ENCODE measurements around the gene CSRNP3.

DNA sequence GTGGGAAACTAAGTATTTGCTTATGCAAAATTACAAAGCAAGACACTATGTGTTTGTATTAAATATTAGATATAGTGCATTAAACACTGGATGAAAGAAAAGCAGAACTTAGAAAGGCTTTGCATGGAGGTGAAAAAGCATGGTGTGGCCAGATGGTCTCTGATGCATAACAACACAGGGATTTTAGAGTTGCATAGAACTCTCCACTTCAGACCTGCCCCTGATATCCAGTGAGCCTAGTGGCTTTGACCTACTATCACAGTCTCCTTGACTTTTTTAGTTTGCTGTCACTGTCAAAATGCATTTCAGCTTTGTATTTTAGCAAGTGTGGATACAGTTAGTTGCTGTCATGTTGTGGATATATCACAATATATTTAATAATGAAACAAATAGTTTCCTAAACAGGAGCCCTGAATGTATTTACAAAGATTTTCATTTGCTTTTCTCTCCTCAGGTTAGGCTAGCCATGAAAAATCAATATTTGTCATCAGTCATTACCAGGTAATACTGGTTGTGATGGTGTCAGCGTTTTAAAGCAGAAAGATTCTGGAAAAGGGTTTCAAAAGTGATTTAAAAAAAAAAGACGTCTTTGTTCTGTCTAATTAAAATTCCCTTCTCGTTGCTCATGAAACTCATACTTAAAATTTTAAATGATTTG lies 5.2 kb downstream of the CSRNP3 start:
- TF ChIP-seq CTCF (IDR thresholded peaks at IDR 0.05 in 2 of 3, conservative IDR thresholded peaks at IDR 0.05 in 1 of 3; ENCODE audit: borderline replicate concordance in 1 of 3, insufficient read depth in 1 of 3, low read depth in 2 of 3, low read length in 2 of 3) (no peak), POLR2AphosphoS5 (IDR thresholded peaks at IDR 0.05; ENCODE audit: low read depth, low read length) (no peak), POLR2A (IDR thresholded peaks at IDR 0.05; ENCODE audit: borderline replicate concordance, extremely low read depth, insufficient read depth, insufficient read length) (no peak), YY1 (IDR thresholded peaks at IDR 0.05; ENCODE audit: extremely low read depth, insufficient replicate concordance, low read depth, low read length) (no peak), RAD21 (IDR thresholded peaks at IDR 0.05; ENCODE audit: low read depth) (no peak), EZH2 (IDR thresholded peaks at IDR 0.05) (no peak), JUND (IDR thresholded peaks at IDR 0.05) (no peak), SP1 (IDR thresholded peaks at IDR 0.05; ENCODE audit: low read depth) (no peak), SRF (IDR thresholded peaks at IDR 0.05; ENCODE audit: low read depth) (no peak), REST (IDR thresholded peaks at IDR 0.05; ENCODE audit: low read depth) (no peak), CBX3 (IDR thresholded peaks at IDR 0.05; ENCODE audit: low read depth) (no peak), TCF7L2 (IDR thresholded peaks at IDR 0.05; ENCODE audit: borderline replicate concordance, extremely low read depth, insufficient read depth, insufficient read length) (no peak)
- TF ChIP-seq, protein P1, sequence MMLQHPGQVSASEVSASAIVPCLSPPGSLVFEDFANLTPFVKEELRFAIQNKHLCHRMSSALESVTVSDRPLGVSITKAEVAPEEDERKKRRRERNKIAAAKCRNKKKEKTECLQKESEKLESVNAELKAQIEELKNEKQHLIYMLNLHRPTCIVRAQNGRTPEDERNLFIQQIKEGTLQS (IDR thresholded peaks at IDR 0.05): no peak
